ENCODE data around the gene PLAAT2. TPM values are rescaled to one million over a fixed set of nuclear protein-coding genes. Genes with fewer than 3 reads are reported as not detected.

Gene PLAAT2
- total RNA-seq, 1 experiment from 2014 or later = 7.3 TPM

DNA sequence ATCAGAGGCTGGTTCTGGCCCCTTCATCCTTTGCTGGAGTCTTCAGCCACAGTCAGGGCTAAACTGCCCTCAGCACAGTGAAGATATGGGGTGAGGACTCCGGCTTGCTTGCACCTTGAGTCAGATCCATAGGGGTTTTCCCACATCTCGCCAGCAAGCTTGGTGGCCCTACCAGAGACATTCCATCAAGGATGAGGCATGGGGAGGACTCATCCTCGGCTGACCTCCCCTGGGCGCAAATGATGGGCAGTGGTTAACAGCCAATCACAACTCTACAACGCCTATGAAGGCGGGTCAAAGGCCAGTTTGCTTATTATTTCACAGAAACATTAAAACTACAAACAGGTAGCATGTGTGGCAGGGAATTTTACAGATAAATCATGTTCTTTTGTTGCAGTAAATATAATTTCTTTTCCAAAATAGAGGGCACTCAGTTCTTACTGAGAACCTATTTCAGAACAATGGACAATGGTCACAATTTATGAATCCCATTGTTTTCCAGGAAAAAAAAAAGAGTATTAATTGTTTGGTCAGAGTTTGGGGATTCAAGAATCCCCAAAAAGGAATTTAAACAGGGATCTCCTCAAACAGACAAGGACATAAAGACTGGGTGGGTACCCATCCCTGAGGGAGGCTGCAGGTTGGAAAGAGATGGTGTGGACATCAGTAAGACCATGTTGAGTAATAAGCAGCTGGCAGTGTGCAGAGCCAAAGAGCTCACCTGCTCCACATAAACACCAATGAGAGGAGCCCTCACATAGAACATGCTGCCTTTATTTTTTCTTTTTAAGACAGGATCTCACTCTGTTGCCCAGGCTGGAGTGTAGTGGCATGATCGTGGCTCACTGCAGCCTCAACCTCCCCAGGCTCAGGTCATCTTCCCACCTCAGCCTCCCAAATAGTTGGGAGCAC lies 36.3 kb upstream of the PLAAT2 start:
- Mint-ChIP-seq H3K4me1 (ENCODE audit: low read depth, unreplicated experiment) (peaks cover 52% of the 10 kb centered on the region), H3K4me3 (ENCODE audit: low read depth, unreplicated experiment) (peak overlapping the region; percentile 19), H3K9me3 (ENCODE audit: low read depth, unreplicated experiment) (peaks cover 2% of the 10 kb centered on the region), H3K27ac (ENCODE audit: unreplicated experiment) (peak overlapping the region; percentile 27), H3K27me3 (ENCODE audit: unreplicated experiment) (no peaks in the 10 kb centered on the region), H3K36me3 (ENCODE audit: insufficient read depth, unreplicated experiment) (peaks cover 76% of the 10 kb centered on the region)
- CTCF ChIA-PET = interaction anchor here (0.7 kb wide), 1 partner anchor 32 kb away, joined by 5 read pairs; no protein-coding TSS in a partner anchor
- DNase-seq = no peak
- TF ChIP-seq, protein P1, sequence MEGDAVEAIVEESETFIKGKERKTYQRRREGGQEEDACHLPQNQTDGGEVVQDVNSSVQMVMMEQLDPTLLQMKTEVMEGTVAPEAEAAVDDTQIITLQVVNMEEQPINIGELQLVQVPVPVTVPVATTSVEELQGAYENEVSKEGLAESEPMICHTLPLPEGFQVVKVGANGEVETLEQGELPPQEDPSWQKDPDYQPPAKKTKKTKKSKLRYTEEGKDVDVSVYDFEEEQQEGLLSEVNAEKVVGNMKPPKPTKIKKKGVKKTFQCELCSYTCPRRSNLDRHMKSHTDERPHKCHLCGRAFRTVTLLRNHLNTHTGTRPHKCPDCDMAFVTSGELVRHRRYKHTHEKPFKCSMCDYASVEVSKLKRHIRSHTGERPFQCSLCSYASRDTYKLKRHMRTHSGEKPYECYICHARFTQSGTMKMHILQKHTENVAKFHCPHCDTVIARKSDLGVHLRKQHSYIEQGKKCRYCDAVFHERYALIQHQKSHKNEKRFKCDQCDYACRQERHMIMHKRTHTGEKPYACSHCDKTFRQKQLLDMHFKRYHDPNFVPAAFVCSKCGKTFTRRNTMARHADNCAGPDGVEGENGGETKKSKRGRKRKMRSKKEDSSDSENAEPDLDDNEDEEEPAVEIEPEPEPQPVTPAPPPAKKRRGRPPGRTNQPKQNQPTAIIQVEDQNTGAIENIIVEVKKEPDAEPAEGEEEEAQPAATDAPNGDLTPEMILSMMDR (IDR thresholded peaks at IDR 0.05; ENCODE audit: unreplicated experiment) = no peak
- intact Hi-C loops (cut with micrococcal nuclease; ENCODE audit: unreplicated experiment) = no loop called here
- BruUV-seq (replicated peaks) = no TSS peak

DNA sequence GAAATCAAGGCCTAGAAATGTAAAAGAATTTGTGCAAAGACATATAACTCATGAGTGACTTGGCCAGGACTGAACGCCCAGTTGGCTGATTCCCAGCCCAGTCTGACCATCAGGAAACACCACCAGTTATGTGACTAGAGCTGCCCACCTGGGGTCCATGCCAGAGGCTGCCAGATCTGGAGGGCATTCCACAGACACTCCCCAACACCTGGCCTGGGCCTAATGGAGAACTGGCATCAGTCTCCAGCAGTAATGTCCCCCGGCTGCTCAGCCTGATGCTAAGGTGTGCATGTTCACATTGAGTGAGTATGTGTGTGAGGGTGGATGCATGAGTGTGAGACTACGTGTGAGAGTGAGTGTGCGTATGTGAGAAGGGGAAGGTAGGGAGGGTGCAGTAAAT lies 35.4 kb upstream of the PLAAT2 start:
- peak overlapping the region; percentile 19 for H3K4me3 Mint-ChIP-seq (ENCODE audit: low read depth, unreplicated experiment)
- DNase-seq = no peak
- H3K9me3 Mint-ChIP-seq (ENCODE audit: low read depth, unreplicated experiment) = peaks cover 2% of the 10 kb centered on the region
- H3K4me1 Mint-ChIP-seq (ENCODE audit: low read depth, unreplicated experiment) = peaks cover 57% of the 10 kb centered on the region
- BruUV-seq (replicated peaks) = no TSS peak
- H3K27ac Mint-ChIP-seq (ENCODE audit: unreplicated experiment) = peak overlapping the region; percentile 27
- TF ChIP-seq, protein P1 (IDR thresholded peaks at IDR 0.05; ENCODE audit: unreplicated experiment) = no peak
- CTCF ChIA-PET = no interaction called here
- no peaks in the 10 kb centered on the region for H3K27me3 Mint-ChIP-seq (ENCODE audit: unreplicated experiment)
- H3K36me3 Mint-ChIP-seq (ENCODE audit: insufficient read depth, unreplicated experiment) = peaks cover 80% of the 10 kb centered on the region
- intact Hi-C loops (cut with micrococcal nuclease; ENCODE audit: unreplicated experiment) = no loop called here

DNA sequence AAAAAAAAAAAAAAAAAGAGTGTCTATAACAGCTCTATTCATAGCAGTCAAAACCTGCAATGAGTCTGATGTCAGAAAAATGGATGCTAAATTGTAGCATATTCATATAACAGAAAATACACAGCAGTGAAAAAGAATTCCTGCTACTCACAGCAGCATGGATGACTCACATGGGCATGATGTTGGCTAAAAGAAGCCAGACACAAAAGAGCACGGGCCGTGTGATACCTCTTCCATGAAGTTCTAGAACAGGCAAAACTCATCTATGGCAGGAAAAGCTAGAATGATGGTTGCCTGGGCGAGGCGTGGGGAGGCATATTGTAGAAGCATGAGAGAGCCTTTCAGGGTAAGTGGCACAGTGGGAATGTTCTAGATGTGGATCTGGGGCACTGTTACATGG lies 32.1 kb upstream of the PLAAT2 start:
- intact Hi-C loops (cut with micrococcal nuclease; ENCODE audit: unreplicated experiment) = no loop called here
- Mint-ChIP-seq H3K36me3 (ENCODE audit: insufficient read depth, unreplicated experiment) (peaks cover 91% of the 10 kb centered on the region), H3K4me3 (ENCODE audit: low read depth, unreplicated experiment) (no peak overlapping the region), H3K4me1 (ENCODE audit: low read depth, unreplicated experiment) (peaks cover 57% of the 10 kb centered on the region), H3K27ac (ENCODE audit: unreplicated experiment) (no peak overlapping the region), H3K27me3 (ENCODE audit: unreplicated experiment) (no peaks in the 10 kb centered on the region), H3K9me3 (ENCODE audit: low read depth, unreplicated experiment) (peaks cover 2% of the 10 kb centered on the region)
- BruUV-seq (replicated peaks) = TSS peak; percentile 6
- DNase-seq = no peak
- CTCF ChIA-PET = interaction anchor here (0.5 to 0.6 kb wide), 2 partner anchors 33 to 445 kb away, joined by 4 to 5 read pairs; no protein-coding TSS in a partner anchor
- TF ChIP-seq, protein P1 (IDR thresholded peaks at IDR 0.05; ENCODE audit: unreplicated experiment) = no peak

DNA sequence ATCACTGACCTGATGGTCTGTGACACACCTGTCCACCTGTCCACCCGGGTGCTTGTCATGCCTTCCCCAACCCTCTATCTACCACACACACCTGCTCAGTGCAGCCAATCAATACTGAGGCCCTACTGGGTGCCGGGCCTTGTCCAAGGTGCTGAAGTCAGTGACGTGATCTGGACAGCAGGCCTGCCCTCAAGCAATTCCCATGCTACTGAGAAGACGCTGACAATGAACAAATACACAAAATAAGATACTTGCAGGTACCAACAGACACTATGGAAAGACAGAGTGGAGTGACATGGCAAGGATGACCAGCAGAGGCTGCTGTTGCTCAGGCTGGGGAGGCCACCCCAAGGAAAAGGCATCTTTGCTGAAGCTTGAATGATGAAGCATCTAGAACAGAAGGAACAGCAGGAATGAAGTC lies 29.8 kb upstream of the PLAAT2 start:
- Mint-ChIP-seq H3K27ac (ENCODE audit: unreplicated experiment) (peak overlapping the region; percentile 68), H3K27me3 (ENCODE audit: unreplicated experiment) (no peaks in the 10 kb centered on the region), H3K9me3 (ENCODE audit: low read depth, unreplicated experiment) (no peaks in the 10 kb centered on the region), H3K4me3 (ENCODE audit: low read depth, unreplicated experiment) (no peak overlapping the region), H3K4me1 (ENCODE audit: low read depth, unreplicated experiment) (peaks cover 46% of the 10 kb centered on the region), H3K36me3 (ENCODE audit: insufficient read depth, unreplicated experiment) (peaks cover 89% of the 10 kb centered on the region)
- peak; percentile 44 for DNase-seq
- CTCF ChIA-PET = no interaction called here
- no TSS peak for BruUV-seq (replicated peaks)
- TF ChIP-seq, protein P1 (IDR thresholded peaks at IDR 0.05; ENCODE audit: unreplicated experiment) = peak; percentile 54
- intact Hi-C loops (cut with micrococcal nuclease; ENCODE audit: unreplicated experiment) = loop anchor here (2.0 kb wide), 1 partner anchor 42 kb away; no protein-coding TSS in a partner anchor
